HG03060 (cell line): ENCODE results near the gene PTGER1.
"Not testable (repeated sequence)": the region's sequence is repeated elsewhere in the genome, so short reads cannot be mapped to it uniquely, and the experiment has no call there.

Experiments used
- ATAC-seq: cut with Tn5 transposase; IDR thresholded peaks from one replicate; pipeline ENCODE4 v1.9.1; 2021; ENCODE audit warnings: low read depth, moderate number of reproducible peaks; ENCODE audit not compliant: unreplicated experiment

Gene PTGER1, protein sequence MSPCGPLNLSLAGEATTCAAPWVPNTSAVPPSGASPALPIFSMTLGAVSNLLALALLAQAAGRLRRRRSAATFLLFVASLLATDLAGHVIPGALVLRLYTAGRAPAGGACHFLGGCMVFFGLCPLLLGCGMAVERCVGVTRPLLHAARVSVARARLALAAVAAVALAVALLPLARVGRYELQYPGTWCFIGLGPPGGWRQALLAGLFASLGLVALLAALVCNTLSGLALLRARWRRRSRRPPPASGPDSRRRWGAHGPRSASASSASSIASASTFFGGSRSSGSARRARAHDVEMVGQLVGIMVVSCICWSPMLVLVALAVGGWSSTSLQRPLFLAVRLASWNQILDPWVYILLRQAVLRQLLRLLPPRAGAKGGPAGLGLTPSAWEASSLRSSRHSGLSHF

DNA sequence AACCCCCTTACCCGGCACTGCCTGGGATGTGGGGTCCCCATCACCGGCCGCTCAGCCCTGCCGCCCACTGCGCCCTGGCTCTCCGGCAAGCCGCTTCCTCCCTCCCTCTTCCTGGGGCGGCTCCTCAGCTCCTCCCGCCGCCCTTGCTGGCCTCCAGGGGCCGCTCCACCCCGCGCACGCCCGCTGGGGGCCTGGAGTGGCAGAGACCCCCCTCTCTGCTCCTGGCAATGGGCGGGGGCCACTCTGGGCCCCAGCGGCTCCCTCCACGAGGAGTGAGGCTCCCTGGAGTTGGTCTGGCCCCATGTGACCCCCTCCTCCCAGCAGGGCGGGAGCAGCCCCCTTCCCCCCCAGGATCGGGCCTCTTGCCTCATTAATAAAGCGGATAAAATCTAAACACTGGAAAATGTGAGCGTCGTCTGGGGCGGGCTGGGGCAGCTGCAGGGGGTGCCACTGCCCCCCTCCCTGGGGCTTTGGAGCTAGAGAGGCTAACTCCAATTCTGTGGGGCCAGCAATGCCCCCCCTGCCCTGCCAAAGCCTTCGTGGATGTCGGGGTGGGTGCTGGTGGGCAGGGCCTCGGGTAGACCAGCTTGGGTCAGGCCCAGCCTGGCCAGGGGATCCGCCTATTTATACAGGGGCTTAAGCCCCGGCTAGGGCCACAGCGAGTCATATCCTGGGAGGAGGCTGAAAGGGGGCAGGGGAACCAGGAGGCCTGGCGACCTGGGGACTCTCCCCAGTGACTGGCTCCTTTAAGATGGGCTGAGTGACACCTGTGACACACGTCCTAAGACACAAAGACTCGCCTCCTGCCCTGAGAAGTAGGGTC lies at the start of gene PTGER1:
Gene PTGER1, minus strand, starts transcription at position 104 of the 823 bp plus-strand sequence. CDS start 1,034 bp downstream, outside the sequence.
- ATAC-seq, result no peak

DNA sequence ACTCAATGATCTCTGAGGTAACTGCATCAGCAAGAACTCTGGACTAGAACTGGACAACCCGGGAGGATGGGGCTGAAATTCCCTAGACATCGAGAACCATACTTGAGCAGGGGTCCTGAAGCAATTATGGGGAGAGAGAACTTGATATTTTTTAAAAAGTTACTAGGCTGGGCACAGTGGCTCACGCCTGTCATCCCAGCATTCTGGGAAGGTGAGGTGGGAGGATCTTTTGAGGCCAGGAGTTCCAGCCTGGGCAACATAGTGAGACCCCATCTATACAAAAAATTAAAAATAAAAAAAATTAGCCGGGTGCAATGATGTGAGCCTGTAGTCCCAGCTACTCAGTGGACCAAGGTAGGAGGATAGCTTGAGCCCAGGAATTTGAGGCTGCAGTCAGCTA lies 45.4 kb upstream of the PTGER1 start:
- ATAC-seq, result no peak

- ATAC-seq, result no peak
Measured at GRCh38 chr19:14519860-14520407, 44.8 kb upstream of the PTGER1 start.

DNA sequence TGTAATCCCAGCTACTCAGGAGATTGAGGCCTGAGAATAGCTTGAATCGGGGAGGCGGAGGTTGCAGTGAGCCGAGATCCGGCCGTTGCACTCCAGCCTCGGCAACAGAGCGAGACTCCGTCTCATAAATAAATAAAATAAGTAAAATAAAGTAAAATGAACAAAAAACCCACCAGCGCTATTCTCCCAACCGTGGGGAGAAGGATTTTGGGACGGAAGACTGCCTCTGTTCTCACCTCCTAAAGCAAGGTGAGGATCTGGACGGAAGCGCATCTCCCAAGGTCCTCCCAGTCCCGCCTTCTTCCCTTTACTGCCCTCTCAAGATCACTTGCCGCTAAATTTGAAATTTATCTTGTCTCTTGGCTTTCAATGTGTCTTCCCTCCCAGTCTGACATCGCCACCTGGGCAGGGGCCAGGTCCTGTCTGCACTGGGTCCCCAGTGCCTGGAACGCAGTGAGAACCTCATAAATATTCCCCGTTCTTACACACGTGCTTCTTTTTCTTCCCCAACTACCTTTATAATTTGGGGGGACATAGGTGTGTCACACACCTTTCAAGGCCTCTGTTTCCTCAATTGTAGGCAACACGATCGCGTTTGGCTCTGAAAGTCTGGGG lies 44.2 kb upstream of the PTGER1 start:
- ATAC-seq, result no peak

DNA sequence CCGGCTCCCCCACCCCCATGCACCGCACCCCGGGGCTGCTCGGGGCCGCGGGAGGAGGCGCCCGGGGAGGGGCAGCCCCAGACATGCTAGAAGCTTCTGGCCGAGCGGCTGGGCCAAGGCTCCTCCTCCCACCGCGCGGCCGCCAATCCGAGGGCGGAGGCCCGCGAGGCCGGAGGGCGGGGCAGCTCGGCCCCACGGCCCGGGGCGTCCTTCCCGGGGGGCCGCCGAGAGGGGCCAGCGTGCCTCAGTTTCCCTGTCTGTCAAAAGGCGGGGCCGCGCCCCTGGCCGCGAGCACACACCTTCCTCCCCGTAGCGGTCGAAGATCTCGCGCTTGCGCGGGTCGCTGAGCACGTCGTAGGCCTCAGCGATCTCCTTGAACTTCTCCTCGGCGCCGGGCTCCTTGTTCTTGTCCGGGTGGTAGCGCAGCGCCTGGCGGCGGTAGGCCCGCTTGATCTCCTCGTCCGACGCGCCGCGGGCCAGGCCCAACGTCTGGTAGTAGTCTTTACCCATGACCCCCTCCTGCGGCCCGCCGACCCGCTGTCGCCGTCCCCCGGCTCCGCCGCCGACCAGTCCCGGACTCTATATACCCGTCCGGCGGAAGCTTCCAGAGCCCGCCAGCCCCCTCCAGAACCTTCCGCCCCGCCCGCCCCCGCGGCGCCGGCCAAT lies 42.8 kb upstream of the PTGER1 start, which contains the start of gene DNAJB1:
Gene DNAJB1, minus strand, starts transcription at position 558 of the 666 bp plus-strand sequence. Its CDS starts 48 bp downstream, at position 510.
- peak; percentile 33 for ATAC-seq

DNA sequence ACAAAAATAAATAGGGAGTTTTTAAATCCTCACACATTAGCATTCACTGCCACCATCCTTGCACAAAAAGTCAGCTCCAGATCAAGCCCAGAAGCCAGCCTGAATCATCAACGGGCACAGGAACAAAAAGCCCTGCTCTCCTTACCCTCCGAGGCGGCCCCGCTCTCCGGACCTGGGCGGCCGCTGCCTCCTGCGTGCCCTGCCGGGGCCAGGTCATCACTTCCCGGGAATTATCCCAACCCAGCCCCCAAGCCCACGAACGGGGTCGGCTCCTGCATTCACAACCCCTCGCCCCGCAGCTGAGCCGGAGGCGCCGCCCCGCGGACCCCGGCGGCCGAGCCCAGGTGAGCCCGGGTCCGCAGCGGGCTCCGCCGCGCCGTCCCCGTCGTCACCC lies 42.3 kb upstream of the PTGER1 start:
- no peak for ATAC-seq

- ATAC-seq, result no peak
Measured at GRCh38 chr19:14516746-14517438, 41.7 kb upstream of the PTGER1 start.

DNA sequence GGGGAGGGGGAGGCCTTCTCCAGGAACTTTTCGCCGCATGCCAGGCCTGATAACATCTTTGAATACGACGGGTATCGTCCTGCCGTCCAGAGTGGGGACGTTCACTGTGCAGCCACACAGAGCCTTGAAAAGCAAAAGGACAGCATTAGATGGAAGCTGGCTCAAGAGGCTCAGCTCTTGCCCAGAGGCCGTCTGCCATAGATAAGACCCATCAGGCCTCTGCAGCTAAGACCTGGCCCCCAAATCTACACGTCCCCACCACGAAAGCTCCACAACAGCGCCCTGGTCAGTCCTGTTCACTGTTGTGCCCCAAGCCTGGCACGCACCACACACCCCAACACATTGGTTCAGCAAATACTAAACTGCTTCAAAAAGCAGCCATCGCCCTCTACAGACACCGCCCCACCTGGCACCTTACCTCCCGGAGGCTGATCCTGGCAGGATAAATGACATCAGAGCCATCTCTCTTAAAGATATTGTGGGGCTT lies 40.9 kb upstream of the PTGER1 start:
- ATAC-seq, result no peak

DNA sequence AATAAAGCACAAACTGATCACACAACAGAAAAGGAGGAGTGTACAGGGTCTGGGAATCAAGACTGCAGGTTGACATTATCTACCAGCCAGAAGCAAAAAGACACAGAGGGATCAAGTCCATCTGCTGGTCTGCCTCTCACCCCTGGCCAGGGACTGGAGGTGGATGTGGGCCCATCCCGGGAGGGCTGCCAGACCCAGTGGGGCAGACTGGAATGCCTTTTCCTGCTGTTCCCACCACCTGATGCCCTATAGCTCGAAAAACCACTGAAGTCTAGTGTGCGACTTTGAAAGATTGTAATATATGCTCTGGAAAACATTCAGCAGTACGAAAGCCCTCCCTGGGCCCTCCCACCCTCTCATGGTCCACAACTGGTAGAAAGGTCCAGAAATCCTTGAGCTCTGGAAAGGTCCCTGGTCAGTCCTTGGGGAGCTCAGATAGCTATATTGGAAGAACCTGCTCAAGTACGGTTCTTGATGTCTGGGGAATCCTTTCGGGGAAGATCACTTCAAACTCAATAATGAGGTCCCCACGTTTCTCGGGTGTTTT lies 40.4 kb upstream of the PTGER1 start:
- no peak for ATAC-seq

GRCh38 chr19:14514215-14514863 lies 39.2 kb upstream of the PTGER1 start:
- no peak for ATAC-seq

- no peak for ATAC-seq
Measured at GRCh38 chr19:14512406-14512961, 37.3 kb upstream of the PTGER1 start.

DNA sequence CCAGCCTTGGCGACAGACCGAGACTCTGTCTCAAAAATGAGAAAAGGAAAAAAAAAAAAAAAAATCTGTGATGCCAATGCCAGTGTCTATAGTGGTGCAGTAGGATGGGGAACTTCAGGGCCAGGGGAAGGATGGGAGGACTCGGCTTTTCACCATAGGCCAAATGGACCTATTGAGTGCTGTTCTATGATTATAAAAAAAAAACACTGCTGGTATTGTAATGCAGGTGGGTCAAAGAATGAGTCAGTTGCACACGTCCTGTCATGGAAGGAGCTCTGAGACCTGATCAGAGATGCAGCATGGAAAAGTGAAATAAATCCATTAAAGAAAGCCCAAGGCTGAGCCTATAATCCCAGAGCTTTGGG lies 36.1 kb upstream of the PTGER1 start:
- no peak for ATAC-seq

- ATAC-seq, result no peak
Measured at GRCh38 chr19:14510311-14511228, 35.4 kb upstream of the PTGER1 start.

- ATAC-seq, result no peak
Measured at GRCh38 chr19:14507704-14508542, 32.8 kb upstream of the PTGER1 start.

DNA sequence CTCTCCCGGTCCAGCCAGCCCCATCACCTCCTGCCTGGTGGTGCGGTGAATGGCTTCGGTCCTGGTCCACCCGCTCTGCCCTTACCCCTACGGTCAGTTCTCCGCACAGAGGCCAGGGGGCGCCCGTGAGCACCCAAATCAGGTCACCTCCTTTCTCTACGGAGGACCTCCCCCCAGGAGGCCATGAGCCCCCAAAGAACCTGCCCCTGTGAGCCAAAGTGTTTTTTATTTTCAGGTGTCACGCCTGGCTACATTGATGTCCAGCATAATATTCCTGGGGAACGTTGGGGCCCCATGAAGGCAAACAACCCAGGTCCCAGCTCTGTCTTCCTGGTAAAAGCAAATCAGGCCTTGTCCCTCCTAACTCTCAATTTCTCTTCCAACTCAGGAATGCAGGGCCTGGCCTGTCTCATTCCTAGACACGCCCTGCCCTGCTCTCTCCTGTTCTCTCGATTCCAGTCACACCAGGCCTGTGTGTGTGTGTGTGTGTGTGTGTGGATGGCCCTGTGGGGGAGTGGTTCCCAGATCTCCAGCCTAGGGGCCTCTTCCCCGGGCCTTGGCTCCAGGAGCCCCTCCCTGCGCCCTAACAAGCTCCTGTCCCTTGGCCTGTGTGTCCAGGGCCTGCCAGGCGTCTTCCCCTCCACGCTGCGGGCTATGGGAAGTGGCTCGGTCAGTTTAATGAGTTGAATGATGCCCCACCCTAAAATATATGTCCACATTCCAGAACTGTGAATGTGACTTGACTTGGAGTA lies 30.5 kb upstream of the PTGER1 start:
- no peak for ATAC-seq

GRCh38 chr19:14504575-14504974 lies 29.4 kb upstream of the PTGER1 start:
- not testable (repeated sequence) for ATAC-seq
